ENCODE results near the gene JPH4. TPM values are rescaled to one million over a fixed set of nuclear protein-coding genes. Genes with fewer than 3 reads are reported as not detected.

The JPH4 gene
- total RNA-seq, 2 donors from 2014 or later: 1.3 TPM; not detected in 1

DNA sequence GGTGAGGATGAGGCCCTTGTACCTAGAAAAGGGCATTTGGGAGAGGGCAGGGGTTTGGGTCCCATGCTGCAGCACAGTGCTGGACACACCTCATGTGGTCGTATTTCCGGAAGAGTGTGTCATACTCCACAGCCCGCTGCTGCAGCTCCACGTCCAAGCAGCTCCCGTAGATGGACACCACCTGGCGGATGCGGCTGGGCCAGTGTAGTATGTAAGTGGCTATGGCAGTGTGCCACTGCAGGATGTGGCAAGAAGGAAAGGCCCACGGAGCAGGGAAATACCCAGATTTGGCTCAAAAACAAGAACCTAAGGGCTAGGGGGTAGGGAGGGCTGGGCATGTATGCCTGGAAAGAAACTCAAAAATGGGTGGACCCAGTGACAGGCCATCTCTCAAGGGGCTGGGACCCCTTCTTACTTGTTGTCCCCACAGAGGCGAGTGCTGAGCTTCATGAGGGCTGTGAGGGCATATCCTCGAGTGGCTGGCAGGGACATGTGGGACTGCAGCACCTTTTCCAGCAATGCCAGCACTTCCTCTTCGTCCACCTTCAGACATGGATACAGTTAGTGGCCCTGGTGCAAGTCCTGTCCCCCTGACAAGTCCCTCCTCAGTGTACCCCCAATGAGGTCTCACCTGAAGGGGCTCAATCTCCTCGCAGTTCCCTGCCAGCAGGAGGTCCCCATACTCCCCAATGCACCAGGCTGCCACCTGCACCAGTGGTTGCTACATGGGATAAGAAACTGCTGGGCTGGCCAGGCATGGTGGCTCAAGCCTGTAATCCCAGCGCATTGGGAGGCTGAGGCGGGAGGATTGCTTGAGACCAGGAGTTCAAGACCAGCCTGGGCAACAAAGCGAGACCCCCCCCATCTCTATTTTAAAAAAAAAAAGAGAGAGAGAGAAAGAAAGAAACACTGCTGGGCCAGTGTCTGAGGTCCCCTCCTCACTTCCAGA, 16.4 kb downstream of the JPH4 start:
- Histone ChIP-seq H3K4me1 (ENCODE audit: control insufficient read depth in 1 of 2, low read depth in 2 of 2) (peaks cover 3 to 14% of the 10 kb centered on the region in 2 donors), H3K27me3 (replicated peaks; ENCODE audit: insufficient read depth) (no peaks in the 10 kb centered on the region), H3K4me3 (no peak overlapping the region), H3K27ac (no peak overlapping the region), H3K36me3 (peaks cover 6% of the 10 kb centered on the region), H3K9me3 (no peaks in the 10 kb centered on the region)
- DNase-seq (ENCODE audit: low spot score) (no peak), ATAC-seq (ENCODE audit: insufficient number of reproducible peaks, low FRiP score, low read depth) (no peak)
- TF ChIP-seq, protein P1, sequence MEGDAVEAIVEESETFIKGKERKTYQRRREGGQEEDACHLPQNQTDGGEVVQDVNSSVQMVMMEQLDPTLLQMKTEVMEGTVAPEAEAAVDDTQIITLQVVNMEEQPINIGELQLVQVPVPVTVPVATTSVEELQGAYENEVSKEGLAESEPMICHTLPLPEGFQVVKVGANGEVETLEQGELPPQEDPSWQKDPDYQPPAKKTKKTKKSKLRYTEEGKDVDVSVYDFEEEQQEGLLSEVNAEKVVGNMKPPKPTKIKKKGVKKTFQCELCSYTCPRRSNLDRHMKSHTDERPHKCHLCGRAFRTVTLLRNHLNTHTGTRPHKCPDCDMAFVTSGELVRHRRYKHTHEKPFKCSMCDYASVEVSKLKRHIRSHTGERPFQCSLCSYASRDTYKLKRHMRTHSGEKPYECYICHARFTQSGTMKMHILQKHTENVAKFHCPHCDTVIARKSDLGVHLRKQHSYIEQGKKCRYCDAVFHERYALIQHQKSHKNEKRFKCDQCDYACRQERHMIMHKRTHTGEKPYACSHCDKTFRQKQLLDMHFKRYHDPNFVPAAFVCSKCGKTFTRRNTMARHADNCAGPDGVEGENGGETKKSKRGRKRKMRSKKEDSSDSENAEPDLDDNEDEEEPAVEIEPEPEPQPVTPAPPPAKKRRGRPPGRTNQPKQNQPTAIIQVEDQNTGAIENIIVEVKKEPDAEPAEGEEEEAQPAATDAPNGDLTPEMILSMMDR (IDR thresholded peaks at IDR 0.05): no peak

- Histone ChIP-seq H3K4me3 (no peak overlapping the region), H3K27ac (no peak overlapping the region), H3K27me3 (replicated peaks; ENCODE audit: insufficient read depth) (no peaks in the 10 kb centered on the region), H3K9me3 (no peaks in the 10 kb centered on the region), H3K36me3 (peaks cover 6% of the 10 kb centered on the region), H3K4me1 (ENCODE audit: control insufficient read depth in 1 of 2, low read depth in 2 of 2) (peaks cover 9 to 14% of the 10 kb centered on the region in 2 donors)
- TF ChIP-seq, protein P1 (IDR thresholded peaks at IDR 0.05): no peak
- ATAC-seq (ENCODE audit: insufficient number of reproducible peaks, low FRiP score, low read depth) (no peak), DNase-seq (ENCODE audit: low spot score) (no peak)
Measured at GRCh38 chr14:23561259-23561658, 17.3 kb downstream of the JPH4 start.

GRCh38 chr14:23559926-23560520, 18.6 kb downstream of the JPH4 start:
- Histone ChIP-seq H3K36me3 (peaks cover 6% of the 10 kb centered on the region), H3K4me3 (no peak overlapping the region), H3K27ac (no peak overlapping the region), H3K4me1 (ENCODE audit: control insufficient read depth in 1 of 2, low read depth in 2 of 2) (peaks cover 9 to 17% of the 10 kb centered on the region in 2 donors), H3K9me3 (no peaks in the 10 kb centered on the region), H3K27me3 (replicated peaks; ENCODE audit: insufficient read depth) (no peaks in the 10 kb centered on the region)
- TF ChIP-seq, protein P1 (IDR thresholded peaks at IDR 0.05): no peak
- DNase-seq (ENCODE audit: low spot score) (no peak), ATAC-seq (ENCODE audit: insufficient number of reproducible peaks, low FRiP score, low read depth) (no peak)

GRCh38 chr14:23559010-23559925, 19.3 kb downstream of the JPH4 start:
- Histone ChIP-seq H3K36me3 (peaks cover 6% of the 10 kb centered on the region), H3K4me1 (ENCODE audit: control insufficient read depth in 1 of 2, low read depth in 2 of 2) (peaks cover 9 to 20% of the 10 kb centered on the region in 2 donors), H3K27me3 (replicated peaks; ENCODE audit: insufficient read depth) (no peaks in the 10 kb centered on the region), H3K27ac (no peak overlapping the region), H3K9me3 (no peaks in the 10 kb centered on the region), H3K4me3 (no peak overlapping the region)
- TF ChIP-seq, protein P1 (IDR thresholded peaks at IDR 0.05): peak; percentile 83
- no peak for DNase-seq (ENCODE audit: low spot score)
- no peak for ATAC-seq (ENCODE audit: insufficient number of reproducible peaks, low FRiP score, low read depth)
